IPS-NIHi7 (cell line): ENCODE data around the gene MAP2.

Experiments
- DNase-seq: peaks from one replicate; pipeline ENCODE4 v3.0.0; 2012; ENCODE audit warnings: mixed read lengths; ENCODE audit errors: extremely low spot score

The MAP2 gene, protein sequence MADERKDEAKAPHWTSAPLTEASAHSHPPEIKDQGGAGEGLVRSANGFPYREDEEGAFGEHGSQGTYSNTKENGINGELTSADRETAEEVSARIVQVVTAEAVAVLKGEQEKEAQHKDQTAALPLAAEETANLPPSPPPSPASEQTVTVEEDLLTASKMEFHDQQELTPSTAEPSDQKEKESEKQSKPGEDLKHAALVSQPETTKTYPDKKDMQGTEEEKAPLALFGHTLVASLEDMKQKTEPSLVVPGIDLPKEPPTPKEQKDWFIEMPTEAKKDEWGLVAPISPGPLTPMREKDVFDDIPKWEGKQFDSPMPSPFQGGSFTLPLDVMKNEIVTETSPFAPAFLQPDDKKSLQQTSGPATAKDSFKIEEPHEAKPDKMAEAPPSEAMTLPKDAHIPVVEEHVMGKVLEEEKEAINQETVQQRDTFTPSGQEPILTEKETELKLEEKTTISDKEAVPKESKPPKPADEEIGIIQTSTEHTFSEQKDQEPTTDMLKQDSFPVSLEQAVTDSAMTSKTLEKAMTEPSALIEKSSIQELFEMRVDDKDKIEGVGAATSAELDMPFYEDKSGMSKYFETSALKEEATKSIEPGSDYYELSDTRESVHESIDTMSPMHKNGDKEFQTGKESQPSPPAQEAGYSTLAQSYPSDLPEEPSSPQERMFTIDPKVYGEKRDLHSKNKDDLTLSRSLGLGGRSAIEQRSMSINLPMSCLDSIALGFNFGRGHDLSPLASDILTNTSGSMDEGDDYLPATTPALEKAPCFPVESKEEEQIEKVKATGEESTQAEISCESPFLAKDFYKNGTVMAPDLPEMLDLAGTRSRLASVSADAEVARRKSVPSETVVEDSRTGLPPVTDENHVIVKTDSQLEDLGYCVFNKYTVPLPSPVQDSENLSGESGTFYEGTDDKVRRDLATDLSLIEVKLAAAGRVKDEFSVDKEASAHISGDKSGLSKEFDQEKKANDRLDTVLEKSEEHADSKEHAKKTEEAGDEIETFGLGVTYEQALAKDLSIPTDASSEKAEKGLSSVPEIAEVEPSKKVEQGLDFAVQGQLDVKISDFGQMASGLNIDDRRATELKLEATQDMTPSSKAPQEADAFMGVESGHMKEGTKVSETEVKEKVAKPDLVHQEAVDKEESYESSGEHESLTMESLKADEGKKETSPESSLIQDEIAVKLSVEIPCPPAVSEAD (N-terminal part only)

DNA sequence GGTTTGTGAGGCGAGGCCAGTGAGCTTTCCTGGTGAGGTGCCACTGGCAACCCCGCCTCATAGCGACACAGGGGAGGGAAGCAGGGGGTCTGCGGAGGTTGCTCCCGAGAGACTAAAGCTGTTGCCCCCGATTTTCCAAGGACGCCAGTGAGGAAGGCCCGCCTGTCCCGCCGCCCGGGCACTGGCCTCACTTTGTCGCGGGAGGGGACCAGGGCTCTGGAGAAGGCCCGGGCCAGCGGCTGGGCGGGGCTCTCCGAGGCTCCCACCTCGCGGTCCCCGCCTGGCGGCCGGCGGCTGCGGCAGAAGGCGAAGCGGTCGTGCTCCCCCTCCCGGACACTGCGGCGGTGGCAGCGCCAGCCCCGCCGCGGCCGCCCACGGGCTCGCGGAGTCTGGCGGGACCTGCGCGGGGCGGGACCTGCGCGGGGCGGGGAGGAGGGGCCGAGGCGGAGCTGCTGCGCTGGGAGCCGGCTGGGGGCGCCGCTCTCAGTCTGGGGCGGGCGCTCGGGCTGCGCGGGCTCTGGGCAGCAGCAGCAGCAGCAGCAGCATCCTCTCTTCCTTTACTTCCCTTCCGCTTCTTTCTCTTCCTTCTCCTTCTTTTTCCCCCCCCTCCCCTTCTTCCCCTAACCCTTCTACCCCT lies at the start of gene MAP2:
Gene MAP2, plus strand, starts transcription at position 486 of the 637 bp plus-strand sequence. CDS start 229,124 bp downstream, outside the sequence.
- peak; percentile 94 for DNase-seq

DNA sequence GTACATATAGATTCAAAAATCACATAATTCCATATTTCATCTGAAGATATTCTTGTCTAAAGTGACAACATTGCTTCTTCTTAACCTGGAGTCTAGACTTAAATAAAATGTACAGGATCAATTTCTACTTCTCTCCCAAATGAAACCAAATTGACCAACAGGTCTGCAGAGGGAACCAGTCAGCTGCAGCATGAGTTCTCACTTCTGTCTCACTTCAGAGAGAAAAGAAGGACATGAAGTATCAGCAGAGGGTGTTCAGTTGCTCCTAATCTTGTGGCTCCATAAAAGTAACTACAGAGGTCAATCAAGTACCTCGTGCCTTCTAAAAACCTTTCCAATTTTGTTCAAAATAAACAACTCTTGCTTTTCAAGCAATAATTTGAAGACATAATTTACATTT lies 47.2 kb upstream of the MAP2 start:
- DNase-seq, result no peak

DNA sequence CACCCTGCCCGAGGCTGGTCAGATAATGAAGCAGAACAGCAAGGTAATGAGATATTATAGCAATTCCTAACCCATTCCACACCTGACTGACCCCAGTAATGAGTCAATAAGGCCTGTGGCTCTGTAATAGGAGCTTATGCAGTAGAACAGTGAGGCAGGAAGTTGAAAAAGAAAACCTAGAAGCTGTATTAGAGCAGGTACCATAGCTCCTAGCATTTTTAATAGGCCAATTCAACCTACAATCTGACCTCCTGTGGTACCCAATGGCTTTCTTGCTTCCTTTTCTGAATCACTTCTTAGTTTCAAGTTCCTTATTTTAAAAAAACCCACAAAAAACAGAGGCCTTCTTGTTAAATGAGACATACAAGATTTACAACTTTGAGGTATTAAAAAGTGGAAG lies 43.6 kb upstream of the MAP2 start:
- no peak for DNase-seq

DNA sequence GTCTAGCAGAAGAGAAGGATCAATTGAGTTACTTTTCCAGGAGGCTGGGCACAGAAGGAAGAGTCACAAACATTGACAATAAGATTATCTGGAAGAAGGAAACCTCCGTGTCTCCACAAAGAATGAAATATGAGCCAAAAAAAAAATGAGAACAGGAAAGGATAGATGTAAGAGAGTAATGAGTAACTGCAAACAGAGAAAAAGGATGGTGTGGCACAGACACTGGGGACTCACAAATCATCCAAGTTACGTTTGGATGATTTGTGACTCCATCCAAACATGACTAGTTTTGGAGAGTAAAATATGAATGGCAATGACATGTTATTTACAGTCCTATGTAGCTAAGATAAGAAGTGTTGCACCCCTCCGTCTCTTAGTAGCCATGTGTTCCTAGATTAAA lies 42.8 kb upstream of the MAP2 start:
- DNase-seq, result no peak

DNA sequence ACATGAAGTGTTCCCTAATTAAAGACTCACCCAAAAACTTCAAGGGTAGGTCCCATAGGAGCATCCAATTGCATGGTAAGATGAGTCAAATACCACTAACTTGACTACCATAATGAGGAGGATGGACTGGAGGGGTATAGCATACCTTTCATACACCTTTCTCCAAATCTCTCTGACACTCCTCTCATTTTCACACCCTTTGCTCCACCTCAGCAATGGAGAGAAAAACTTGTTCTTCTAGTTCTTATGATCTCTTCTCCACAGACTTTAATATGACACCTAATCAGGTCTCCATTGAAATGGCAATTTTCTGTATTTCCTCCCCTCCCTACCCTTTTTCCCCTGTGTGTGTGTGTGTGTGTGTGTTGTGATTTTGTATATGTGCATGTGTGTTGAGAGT lies 41.1 kb upstream of the MAP2 start:
- no peak for DNase-seq

DNA sequence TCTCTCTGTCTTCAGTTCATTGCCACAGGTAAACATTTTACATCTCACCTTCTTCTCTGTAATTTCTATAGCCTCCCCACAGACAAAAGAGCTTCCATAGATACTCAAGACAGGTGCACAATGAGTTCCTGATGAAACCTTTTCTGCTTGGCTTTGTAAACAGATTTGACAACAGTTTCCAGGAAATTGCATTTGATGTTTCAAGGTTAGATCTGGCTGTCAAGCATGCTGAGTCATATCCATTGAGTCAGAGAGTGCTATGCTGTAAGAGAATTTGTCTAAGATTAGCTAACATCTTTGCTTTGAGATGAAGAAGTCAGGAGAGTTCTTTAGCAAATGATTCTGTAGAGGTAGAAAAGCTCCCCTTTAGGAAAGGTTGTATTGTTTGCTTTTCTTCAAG lies 40.6 kb upstream of the MAP2 start:
- no peak for DNase-seq

DNA sequence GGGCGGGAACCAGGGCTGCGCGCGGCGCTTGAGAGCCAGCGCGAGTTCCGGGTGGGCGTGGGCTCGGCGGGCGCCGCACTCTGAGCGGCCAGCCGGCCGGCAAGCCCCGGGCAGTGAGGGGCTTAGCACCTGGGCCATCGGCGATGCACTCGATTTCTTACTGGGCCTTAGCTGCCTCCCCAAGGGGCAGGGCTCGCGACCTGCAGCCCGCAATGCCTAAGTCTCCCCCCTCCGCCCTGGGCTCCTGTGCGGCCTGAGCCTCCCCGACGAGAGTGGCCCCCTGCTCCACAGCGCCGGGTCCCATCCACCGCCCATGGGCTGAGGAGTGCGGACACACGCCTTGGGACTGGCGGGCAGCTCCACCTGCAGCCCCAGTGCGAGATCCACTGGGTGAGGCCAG lies 36.5 kb upstream of the MAP2 start:
- no peak for DNase-seq

DNA sequence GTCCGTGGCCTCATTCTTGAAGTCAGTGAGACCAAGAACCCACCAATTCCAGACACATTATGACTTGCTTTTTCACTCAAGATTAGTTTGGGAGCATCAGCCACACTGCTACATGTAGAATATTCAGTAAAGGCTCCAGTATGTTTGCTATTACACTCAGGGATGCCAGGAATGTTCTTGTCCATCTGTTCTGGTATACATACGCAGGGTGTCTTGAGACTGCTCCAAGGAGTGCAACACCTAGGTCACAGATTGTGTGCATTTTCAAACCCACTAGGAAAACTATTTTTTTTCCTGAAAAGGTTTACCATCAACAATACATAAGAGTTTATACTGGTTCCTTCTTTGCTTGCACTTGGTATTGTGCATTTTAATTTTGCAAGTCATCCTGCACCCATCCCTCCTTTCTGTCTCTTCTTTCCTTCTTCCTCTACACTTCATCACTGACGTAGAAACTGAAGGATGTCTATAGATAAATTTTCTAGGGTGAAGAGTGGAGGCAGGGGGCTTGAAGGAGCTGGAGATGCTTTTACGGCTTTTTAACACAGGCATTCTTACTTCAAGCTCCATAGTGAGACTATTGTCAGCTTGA lies 35.3 kb upstream of the MAP2 start:
- no peak for DNase-seq

DNA sequence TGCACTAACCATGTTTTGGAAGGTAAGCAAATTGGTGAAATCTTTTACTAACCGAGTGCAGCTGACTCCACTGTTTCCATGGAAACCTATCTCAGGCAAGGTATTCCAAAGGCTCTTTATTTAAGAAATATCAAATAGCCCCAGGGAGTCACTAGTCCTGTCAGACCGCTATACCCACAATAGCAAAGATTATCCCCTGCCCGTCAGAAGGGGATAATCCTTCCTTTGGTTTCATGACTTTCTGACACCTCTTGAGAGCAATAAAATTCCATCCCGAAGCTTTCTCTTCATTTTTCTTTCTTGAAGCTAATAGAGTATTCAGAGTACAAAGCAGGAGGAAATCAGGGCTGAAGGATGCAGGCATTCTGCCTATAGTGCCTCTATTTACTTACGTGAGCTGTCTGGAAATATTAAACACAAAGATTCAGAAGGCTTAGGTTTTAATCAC lies 34.7 kb upstream of the MAP2 start:
- DNase-seq, result no peak

DNA sequence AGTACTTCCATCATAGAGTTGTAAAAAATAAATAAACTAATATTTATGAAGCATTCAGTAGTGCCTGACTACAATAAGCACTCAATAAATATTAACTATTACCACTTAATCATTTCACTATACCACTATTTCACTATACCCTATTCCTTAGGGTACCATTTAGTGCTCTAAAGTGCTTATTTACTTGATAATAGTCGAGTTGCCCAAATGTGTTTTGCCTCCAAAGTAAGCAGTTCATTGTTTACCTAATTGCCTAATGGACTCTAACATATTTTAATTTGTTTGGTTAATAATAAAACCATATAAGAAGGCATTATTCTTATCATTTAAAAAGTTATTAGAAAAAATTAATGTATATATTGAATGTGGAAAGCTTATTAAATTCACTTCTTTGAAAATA lies 33.0 kb upstream of the MAP2 start:
- DNase-seq, result no peak

DNA sequence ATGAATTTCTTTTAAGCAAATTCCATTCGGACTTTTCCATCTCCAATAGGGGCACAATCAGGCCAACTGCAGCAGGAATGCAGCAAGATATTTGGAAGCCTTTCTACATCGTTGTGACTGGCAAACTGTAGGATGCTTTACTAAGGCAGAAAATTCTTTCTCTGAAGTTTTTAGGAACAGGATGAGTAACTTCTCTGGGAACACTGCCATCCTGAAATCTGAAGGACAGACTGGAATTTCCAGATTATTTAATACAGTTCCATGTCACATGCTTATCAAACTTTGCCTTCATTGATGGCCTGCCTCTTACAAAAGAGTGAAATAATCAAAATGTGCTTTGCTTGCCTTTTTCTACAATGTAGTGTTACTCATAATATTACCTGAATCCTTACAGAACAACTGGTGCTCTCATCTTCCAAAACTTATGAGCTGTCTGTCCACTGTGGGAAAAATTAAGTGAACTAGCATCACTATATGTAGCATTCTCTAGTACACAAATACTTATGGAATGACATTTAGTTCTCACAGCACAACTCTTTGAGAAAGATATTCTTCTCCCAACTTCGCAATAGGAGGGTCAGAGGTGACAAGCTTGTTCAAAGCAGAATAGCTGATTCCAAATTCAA lies 32.0 kb upstream of the MAP2 start:
- no peak for DNase-seq

DNA sequence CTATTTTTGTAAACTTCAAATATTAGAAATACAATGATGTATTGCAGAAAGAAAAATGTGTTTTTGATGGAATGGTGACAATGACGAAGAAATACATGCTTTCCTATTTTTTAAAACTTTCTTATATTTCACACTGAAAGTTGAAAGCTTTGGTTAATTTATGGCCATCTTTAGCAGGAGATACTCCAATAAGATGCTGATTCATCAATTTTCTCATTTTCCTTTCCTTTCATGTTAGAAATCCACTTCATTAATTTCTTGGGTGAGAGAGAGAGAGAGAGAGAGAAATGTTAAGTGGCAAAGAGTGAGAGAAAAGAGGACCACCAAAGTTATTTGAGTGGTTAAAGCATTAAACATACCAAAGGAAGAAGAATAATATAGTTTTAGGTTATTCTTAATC lies 28.6 kb upstream of the MAP2 start:
- DNase-seq, result no peak

DNA sequence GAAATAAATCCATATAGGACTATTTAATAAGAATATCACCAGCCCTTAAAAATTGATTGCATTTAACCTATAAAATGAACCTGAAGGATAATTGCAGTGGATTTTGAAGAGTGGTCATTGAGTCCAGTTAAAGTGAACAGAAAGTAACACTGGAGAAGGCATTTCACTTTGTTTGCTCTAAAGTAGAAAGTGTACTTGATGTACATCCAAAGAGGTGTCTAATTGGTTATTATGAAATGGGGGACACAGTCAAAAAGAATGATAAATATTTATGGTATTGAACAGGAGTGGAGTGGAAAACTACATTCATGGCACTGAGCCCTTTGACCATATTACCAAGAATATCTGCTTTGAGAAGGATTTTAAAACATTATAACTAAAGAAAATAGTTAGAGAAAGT lies 28.2 kb upstream of the MAP2 start:
- DNase-seq, result no peak

DNA sequence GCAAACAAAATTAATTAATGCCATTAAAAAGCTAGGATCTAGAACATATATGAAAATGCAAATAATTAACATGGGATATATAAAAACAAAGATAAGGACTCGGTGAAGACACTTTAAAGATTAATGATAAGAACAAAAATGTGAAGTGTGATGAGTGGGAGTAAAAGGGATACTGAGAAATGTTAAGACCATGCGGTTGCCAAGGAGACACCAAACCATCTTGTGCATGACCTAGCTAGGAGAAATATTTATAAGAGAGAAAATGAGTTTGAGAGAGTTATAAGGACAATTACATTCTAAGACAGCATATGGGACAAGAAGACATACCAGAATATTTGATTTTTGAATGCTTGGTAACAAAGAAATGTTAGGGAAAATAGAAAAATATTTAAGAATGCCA lies 25.4 kb upstream of the MAP2 start:
- DNase-seq, result no peak

DNA sequence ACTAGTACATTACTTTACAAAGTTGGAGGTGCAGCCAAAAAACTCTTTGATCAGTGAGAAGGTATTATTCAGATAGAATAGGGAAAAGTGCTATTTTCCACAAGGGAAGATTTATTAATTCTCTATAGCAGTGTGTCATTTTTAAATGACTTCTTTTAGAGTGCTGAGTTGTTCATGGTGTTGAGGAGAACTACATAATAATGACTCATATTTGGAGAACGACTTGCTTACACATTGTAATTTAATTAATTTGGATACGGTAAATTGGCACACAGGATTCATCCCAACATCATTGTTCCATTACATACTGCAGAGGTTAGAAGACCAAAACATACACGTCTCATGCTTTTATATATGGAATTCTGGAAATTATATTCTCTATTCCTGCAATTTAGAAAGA lies 22.1 kb upstream of the MAP2 start:
- no peak for DNase-seq

DNA sequence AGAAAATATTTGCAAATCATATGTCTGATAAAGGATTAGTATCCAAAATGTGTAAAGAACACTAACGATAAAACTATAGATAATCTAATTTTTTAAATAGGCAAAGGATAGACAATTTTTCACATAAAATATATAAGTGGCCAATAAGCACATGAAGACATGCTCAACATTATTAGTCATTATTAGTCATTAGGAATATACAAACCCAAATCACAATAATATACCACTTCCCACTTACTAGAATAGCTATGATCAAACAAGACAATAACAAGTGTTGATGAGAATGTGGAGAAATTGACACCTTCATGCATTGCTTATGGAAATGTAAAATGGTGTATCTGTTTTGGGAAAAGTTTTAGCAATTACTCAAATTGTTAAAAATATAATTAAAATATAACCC lies 12.6 kb upstream of the MAP2 start:
- no peak for DNase-seq

DNA sequence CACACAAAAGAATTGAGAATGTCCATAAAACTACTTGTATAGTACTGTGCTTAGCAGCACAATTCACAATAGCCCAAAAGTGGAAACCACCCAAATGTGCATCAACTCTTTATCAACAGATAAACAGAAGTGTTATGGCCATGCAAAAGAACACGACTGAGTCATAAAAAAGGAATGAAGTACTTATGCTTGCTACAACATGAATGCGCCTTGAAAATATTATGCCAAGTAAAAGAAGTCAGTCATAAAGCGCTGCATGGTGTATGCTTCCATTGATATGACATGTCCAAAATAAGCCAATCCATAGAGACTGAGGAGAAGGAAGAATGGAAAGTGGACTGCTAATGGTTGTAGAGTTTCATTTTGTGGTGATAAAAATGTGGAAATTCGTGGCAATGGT lies 12.1 kb upstream of the MAP2 start:
- no peak for DNase-seq

DNA sequence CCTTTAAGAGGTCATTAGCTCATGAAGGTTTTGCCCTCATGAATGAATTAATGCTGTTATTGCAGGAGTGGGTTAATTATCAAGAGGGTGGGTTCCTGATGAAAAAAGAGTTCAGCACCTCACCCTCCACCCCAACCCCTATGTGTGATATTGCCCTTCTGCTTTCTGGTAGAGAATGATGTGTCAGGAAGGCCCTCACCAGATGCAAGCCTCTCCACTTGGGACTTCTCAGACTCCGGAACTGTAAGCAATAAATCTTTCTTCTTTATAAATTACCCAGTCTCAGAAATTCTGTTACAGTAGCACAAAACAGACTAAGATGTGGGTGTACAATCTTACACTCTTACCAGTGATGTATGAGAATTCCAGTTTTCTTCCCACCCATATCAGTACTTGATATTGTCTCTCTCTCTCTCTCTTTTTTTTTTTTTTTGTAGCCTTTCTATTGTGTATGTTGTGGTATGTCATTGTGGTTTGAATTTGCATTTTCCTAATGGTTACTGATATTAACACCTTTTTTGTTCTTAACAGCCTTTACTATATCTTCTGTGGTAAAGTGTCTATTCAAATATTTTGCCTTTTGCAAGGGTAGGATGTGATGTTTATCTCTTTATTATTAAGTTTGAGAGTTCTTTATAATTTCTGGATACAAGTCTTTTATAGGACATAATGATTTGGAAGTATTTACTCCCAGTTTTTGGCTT lies 10.4 kb upstream of the MAP2 start:
- DNase-seq, result no peak

DNA sequence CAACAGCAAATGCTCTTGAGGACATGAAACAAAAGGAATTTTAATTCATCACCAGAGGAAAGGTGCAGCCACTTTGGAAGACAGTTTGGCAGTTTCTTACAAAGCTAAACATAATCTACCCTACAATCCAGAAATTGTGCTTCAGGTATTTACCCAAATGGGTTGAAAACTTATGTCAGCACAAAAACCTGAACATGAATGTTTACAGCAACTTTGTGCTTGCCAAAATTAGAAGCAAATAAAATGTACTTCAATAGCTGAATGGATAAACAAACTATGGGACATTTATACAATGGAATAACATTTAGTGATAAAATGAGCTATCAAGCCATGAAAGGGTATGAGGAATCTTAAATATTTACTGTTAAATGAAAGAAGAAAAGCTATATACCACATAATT lies 6.9 kb upstream of the MAP2 start:
- no peak for DNase-seq

DNA sequence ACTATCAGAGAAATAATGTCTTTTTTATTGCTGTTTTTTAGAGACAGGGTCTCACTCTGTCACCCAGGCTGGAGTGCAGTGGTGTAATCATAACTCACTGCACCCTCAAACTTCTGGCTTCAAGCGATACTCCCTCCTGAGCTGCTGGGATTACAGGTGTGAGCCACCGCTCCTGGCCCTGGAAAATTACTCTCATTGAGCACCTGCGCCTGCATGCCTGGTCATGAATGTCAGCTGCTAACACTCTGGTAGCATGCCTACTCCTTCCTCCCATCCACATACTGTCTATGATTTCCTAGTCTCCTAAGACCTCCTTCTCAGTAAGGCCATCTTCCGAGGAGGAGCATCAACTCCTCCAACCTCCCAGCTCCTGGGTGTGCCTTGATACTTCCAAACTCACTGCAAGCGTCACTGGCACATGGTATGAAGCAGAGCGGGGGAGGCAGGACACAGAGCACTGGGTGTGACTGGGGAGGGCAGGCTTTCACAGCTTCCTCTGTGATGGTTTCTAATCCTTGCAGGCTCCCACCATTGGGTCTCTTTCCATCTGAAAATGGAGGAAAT lies 1.6 kb upstream of the MAP2 start:
- no peak for DNase-seq
